GM19467 (cell line): Measurements from ENCODE around the gene COL23A1.

ENCODE experiments used
- ATAC-seq: cut with Tn5 transposase; IDR thresholded peaks from one replicate; pipeline ENCODE4 v1.9.1; 2021; ENCODE audit warnings: mild to moderate bottlenecking, moderate library complexity; ENCODE audit not compliant: unreplicated experiment

COL23A1 gene

GRCh38 chr5:178367736-178368120, 222.5 kb downstream of the COL23A1 start:
- ATAC-seq = no peak

- no peak for ATAC-seq
These were observed 223.0 kb downstream of the COL23A1 start for GRCh38 chr5:178366998-178367735.

GRCh38 chr5:178365501-178366440, 224.4 kb downstream of the COL23A1 start:
- ATAC-seq = no peak

- no peak for ATAC-seq
These were observed 225.9 kb downstream of the COL23A1 start for GRCh38 chr5:178364326-178364675.

- ATAC-seq = no peak
These were observed 226.5 kb downstream of the COL23A1 start for GRCh38 chr5:178363501-178364325.

GRCh38 chr5:178361657-178362445, 228.3 kb downstream of the COL23A1 start:
- ATAC-seq = no peak

- ATAC-seq = no peak
These were observed 229.3 kb downstream of the COL23A1 start for GRCh38 chr5:178360926-178361235.

GRCh38 chr5:178360222-178360925, 229.8 kb downstream of the COL23A1 start:
- no peak for ATAC-seq

GRCh38 chr5:178359738-178360137, 230.5 kb downstream of the COL23A1 start:
- ATAC-seq = no peak

GRCh38 chr5:178357678-178358077, 232.5 kb downstream of the COL23A1 start:
- no peak for ATAC-seq

GRCh38 chr5:178357121-178357521, 233.1 kb downstream of the COL23A1 start:
- no peak for ATAC-seq

- no peak for ATAC-seq
These were observed 233.7 kb downstream of the COL23A1 start for GRCh38 chr5:178356431-178356872.

- no peak for ATAC-seq
These were observed 234.5 kb downstream of the COL23A1 start for GRCh38 chr5:178355671-178356070.

GRCh38 chr5:178353461-178353860, 236.7 kb downstream of the COL23A1 start:
- ATAC-seq = no peak

GRCh38 chr5:178352035-178352349, 238.2 kb downstream of the COL23A1 start:
- ATAC-seq = no peak

- ATAC-seq = no peak
These were observed 238.8 kb downstream of the COL23A1 start for GRCh38 chr5:178351221-178352034.

- no peak for ATAC-seq
These were observed 239.6 kb downstream of the COL23A1 start for GRCh38 chr5:178350361-178351220.

GRCh38 chr5:178349625-178350353, 240.4 kb downstream of the COL23A1 start:
- ATAC-seq = no peak
